Astrocyte (in vitro differentiated cells and primary cell): ENCODE data around the gene HSPA9.

Source experiments
- CTCF ChIP-seq: IDR thresholded peaks from 2 replicates; pipeline ENCODE4 v1.5.1; 2011; ENCODE audit warnings: low read depth, mild to moderate bottlenecking, inconsistent platforms, low read length, moderate library complexity; ENCODE audit not compliant: insufficient read depth
- EZH2 ChIP-seq: IDR thresholded peaks from 2 replicates; pipeline ENCODE4 v1.6.1; 2012; ENCODE audit warnings: mild to moderate bottlenecking, low read length, inconsistent platforms; ENCODE audit not compliant: insufficient read depth

DNA sequence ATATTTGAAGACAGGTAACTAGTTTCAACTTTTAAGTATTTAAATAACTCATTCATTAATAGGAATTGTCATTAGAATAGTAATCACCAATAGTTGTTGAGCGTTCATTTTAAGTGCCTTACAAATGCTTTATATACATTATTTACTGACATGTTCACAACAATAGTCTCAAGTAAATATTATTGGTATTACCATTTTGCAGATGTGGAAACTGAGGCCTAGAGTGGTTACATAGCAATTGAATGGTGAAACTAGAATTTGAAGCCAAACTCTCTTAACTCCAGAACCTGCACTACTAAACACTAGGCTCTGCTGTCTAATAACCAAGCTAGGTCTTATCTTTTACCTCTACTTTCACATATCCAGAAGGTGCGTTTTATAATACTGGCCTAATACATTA, 4.8 kb upstream of the HSPA9 start:
- TF ChIP-seq EZH2 (no peak), CTCF (no peak)
